Sigmoid colon (tissue), 4 donors: ENCODE data around the gene TACC2.

ENCODE experiments used
- CTCF ChIP-seq, 4 experiments: fragments of 450-650 bp in 3 of 4; fragments of 200-600 bp in 1 of 4; IDR thresholded peaks; one replicate each; pipeline ENCODE4 v1.5.1; 2016 to 2019; ENCODE audit warnings: antibody characterized with exemption in 4 of 4, mild to moderate bottlenecking in 3 of 4, moderate library complexity in 2 of 4
- EP300 ChIP-seq, 4 donors: sonication (generic); formaldehyde crosslinking; IDR thresholded peaks; one replicate each; pipeline ENCODE4 v1.6.1; 2017; ENCODE audit warnings: antibody characterized with exemption in 4 of 4
- POLR2A ChIP-seq, 2 donors: fragments of 450-650 bp; IDR thresholded peaks; one replicate each; pipeline ENCODE4 v1.6.1; 2016; ENCODE audit warnings: antibody characterized with exemption in 2 of 2, mild to moderate bottlenecking in 2 of 2, moderate library complexity in 2 of 2

DNA sequence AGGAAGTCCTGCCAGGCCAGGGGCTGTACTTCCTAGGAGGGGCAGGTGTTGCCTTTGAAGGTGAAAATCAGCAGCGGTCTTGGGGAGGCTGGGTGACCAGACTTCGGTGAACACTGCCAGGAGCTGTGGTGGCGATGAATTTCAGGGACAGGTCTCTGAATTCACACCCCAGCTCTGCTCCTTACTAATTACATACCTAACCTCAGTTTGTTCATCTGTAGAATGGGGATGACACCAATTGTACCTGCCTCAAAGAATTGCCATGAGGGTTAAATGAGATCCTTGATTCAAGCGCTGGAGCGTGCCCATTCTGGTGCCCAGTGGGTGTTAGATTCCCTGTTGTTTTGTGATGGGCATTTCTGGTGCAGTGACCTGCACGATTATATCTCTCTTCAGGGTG lies 102.8 kb downstream of the TACC2 start:
- TF ChIP-seq CTCF (IDR thresholded peaks at IDR 0.05) (no peak), EP300 (IDR thresholded peaks at IDR 0.05) (no peak), POLR2A (IDR thresholded peaks at IDR 0.05) (no peak)
